ENCODE results near the gene RRBP1.

GRCh38 chr20:17731233-17731632 is 49.2 kb upstream of the RRBP1 start:
- TF ChIP-seq, protein P1, sequence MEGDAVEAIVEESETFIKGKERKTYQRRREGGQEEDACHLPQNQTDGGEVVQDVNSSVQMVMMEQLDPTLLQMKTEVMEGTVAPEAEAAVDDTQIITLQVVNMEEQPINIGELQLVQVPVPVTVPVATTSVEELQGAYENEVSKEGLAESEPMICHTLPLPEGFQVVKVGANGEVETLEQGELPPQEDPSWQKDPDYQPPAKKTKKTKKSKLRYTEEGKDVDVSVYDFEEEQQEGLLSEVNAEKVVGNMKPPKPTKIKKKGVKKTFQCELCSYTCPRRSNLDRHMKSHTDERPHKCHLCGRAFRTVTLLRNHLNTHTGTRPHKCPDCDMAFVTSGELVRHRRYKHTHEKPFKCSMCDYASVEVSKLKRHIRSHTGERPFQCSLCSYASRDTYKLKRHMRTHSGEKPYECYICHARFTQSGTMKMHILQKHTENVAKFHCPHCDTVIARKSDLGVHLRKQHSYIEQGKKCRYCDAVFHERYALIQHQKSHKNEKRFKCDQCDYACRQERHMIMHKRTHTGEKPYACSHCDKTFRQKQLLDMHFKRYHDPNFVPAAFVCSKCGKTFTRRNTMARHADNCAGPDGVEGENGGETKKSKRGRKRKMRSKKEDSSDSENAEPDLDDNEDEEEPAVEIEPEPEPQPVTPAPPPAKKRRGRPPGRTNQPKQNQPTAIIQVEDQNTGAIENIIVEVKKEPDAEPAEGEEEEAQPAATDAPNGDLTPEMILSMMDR (IDR thresholded peaks at IDR 0.05; ENCODE audit: low read length): no peak
- no peak for TF ChIP-seq EZH2 (IDR thresholded peaks at IDR 0.05; ENCODE audit: borderline replicate concordance, low read length)

Data from OCI-LY1 (cell line).